RPMI8226 (cell line): Measurements from ENCODE around the gene ARHGAP1.

Experiments
- DNase-seq: peaks from one replicate; pipeline ENCODE4 v3.0.0-alpha.2; 2015

ARHGAP1 gene

GRCh38 chr11:46700241-46701077 is at the start of gene ARHGAP1, which contains the start of gene ZNF408:
Gene ARHGAP1 (minus strand): TSS chr11:46700619. CDS start chr11:46696107, 4,512 bp downstream.
Gene ZNF408 (plus strand): TSS chr11:46701031. CDS start chr11:46701048, 17 bp downstream.
- DNase-seq = peak; percentile 100

GRCh38 chr11:46747150-46747549 is 46.7 kb upstream of the ARHGAP1 start:
- DNase-seq = no peak

- DNase-seq = no peak
Measured at GRCh38 chr11:46745995-46746394, 45.6 kb upstream of the ARHGAP1 start.

GRCh38 chr11:46745328-46745727 is 44.9 kb upstream of the ARHGAP1 start:
- no peak for DNase-seq

GRCh38 chr11:46743693-46744339 is 43.4 kb upstream of the ARHGAP1 start:
- DNase-seq = no peak

- no peak for DNase-seq
Measured at GRCh38 chr11:46743043-46743442, 42.6 kb upstream of the ARHGAP1 start.

GRCh38 chr11:46741600-46742484 is 41.4 kb upstream of the ARHGAP1 start:
- no peak for DNase-seq

- no peak for DNase-seq
Measured at GRCh38 chr11:46738887-46739286, 38.5 kb upstream of the ARHGAP1 start.

DNA sequence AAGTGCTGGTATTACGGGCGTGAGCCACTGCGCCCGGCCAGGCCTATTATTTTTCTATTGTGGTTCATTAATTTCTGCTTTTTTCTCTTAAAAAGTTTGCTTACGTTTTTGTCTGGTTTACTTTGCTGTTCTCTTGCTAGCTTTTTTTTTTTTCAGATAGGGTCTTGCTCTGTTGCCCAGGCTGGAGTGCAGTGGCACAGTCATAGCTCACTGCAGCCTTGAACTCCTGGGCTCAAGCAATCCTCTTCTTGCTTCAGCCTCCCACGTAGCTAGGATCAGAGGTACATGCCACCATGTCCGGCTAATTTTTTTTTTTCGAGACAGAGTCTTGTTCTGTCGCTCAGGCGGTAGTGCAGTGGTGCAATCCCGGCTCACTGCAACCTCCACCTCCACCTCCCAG is 37.3 kb upstream of the ARHGAP1 start:
- DNase-seq = no peak

- DNase-seq = no peak
Measured at GRCh38 chr11:46736615-46737014, 36.2 kb upstream of the ARHGAP1 start.

DNA sequence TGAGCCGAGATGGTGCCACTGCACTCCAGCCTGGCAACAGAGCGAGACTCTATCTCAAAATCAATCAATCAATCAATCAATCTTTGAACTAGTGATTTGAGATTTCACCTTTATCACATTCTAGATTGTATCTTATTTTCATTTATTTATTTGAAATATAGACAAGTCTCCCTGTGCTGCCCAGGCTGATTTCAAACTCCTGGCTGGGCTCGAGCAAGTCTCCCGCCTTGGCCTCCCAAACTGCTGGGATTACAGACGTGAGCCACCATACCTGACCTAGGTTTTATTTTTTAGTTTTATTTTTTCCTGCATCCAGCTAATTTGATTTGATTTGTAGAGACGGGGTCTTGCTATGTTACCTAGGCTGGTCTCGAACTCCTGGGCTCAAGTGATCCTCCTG is 35.7 kb upstream of the ARHGAP1 start:
- no peak for DNase-seq

GRCh38 chr11:46733234-46733633 is 32.8 kb upstream of the ARHGAP1 start:
- DNase-seq = no peak

- no peak for DNase-seq
Measured at GRCh38 chr11:46731545-46731944, 31.1 kb upstream of the ARHGAP1 start.

DNA sequence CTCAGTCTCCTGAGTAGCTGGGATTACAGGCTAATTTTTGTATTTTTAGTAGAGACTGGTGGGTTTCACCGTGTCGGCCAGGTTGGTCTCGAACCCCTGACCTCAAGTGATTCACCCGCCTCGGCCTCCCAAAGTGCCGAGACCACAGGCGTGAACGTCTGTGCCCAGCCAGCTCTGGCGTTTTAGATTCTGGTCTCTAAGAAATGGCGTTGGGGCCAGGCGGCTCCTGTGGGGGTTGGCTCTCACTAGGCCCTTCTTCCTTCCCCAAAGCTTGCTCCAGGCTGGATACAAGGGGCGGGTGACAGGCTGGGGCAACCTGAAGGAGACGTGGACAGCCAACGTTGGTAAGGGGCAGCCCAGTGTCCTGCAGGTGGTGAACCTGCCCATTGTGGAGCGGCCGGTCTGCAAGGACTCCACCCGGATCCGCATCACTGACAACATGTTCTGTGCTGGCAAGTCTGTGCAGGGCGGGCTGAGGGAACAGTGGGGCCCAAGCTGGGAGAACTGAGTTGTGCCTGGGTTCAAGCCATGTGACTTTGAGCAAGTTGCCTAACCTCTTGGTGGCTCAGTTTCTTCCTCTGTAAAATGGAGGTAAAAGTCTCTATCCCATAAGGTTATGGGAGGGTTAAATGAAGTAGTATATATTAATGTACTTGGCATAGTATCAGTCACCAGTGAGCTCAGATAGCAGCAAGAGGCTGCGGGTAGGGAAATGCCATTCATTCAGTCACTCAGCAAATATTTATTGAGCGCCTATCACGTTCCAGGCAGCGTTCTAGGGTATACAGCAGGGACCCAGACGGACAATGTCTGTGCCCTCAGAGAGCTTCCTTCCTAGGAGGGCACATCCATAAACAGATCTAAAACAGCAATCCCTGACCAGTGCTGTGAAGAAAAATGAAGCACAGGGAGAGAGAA is 28.9 kb upstream of the ARHGAP1 start:
- no peak for DNase-seq

DNA sequence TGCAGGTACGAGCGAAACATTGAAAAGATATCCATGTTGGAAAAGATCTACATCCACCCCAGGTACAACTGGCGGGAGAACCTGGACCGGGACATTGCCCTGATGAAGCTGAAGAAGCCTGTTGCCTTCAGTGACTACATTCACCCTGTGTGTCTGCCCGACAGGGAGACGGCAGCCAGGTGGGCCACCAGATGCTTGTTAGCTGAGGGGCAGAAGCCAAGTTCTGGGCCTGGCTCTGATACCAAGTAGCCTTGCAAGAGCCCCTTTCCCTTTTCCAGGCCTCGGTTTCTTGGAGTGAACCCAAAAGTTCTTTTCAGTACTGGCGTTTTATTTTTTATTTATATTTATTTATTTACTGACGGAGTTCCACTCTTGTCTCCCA is 28.2 kb upstream of the ARHGAP1 start:
- DNase-seq = no peak

DNA sequence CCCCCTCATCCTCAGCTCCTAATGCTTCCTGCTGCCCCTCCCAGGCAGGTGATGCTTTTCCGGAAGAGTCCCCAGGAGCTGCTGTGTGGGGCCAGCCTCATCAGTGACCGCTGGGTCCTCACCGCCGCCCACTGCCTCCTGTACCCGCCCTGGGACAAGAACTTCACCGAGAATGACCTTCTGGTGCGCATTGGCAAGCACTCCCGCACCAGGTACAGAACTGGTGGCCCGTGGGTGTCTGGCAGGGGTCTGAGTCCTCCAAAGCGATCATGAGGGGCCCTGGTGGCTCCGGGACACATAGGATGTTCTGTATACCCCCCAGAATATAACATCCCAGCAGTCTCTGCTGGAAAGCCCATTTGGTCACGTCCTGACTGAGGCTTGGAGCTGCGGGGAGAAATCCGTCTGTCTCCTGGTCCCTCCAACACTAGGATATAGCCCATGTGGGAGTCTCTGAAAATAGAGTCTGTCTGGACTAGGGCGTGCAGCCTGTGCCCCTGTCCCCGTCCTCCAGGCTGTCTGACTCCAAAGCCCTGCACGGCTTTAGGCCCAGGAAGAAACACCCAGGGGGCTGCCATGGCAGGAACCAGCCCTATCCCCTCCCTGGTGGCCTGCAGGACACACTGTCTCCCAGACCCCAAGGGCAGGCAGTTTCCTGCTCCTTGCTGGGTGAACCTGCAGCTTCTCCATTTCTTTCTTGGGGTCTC is 27.7 kb upstream of the ARHGAP1 start:
- no peak for DNase-seq

GRCh38 chr11:46726206-46726862 is 25.9 kb upstream of the ARHGAP1 start:
- DNase-seq = no peak

- no peak for DNase-seq
Measured at GRCh38 chr11:46725338-46726205, 25.2 kb upstream of the ARHGAP1 start.

DNA sequence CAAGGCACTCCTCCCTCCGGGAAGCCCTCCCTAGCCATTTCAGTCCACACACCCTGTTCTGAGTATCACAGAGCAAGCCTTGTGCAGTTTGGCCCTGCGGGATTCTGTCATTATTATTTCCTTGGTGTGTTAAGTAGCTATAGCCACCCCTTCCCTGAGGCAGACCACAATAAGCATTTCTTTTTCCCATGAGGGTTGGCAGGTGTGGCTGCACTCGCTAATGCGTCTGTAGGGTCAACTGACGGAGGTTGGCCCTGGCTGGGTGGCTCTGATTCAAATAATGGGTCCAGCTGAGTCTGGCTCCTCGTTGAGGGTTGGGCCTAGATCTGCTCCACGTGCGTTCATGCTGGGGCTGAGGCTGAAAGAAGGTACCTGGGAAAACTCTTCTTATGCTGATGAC is 23.7 kb upstream of the ARHGAP1 start:
- DNase-seq = no peak

DNA sequence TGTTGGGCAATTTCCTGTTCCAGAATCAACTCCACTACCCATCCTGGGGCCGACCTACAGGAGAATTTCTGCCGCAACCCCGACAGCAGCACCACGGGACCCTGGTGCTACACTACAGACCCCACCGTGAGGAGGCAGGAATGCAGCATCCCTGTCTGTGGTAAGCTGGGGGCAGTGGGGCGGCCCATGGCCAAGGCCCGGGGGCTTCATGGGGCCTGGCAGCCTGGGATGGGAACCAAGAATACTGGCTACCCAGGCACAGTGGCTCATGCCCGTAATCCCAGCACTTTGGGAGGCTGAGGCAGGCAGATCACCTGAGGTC is 22.9 kb upstream of the ARHGAP1 start:
- DNase-seq = no peak
